Liver (tissue), 9 donors: Measurements from ENCODE around the gene COPZ2. TPM values are rescaled to one million over a fixed set of nuclear protein-coding genes. Genes with fewer than 3 reads are reported as not detected.
"Not testable (repeated sequence)": the region's sequence is repeated elsewhere in the genome, so short reads cannot be mapped to it uniquely, and the experiment has no call there.

Experiments used
- DNase-seq: peaks from one replicate; pipeline ENCODE4 v3.0.0-alpha.2; 2017; ENCODE audit warnings: low spot score
- H3K27ac ChIP-seq, 2 donors: one replicate each; pipeline ENCODE4 v1.7.0; 2013; ENCODE audit warnings: inconsistent platforms in 2 of 2, low read length in 2 of 2, control low read depth in 1 of 2, low read depth in 1 of 2, mild to moderate bottlenecking in 1 of 2
- H3K27me3 ChIP-seq, 4 donors: one replicate each; pipeline versions ENCODE4 v1.6.1 to v1.7.0; 2013; ENCODE audit warnings: low read length in 3 of 4, inconsistent platforms in 1 of 4, mild to moderate bottlenecking in 1 of 4, moderate library complexity in 1 of 4; ENCODE audit not compliant: control insufficient read depth in 4 of 4, insufficient read depth in 4 of 4
- H3K36me3 ChIP-seq, 4 donors: one replicate each; pipeline versions ENCODE4 v1.6.1 to v1.7.0; 2013; ENCODE audit warnings: low read length in 3 of 4, mild to moderate bottlenecking in 3 of 4, low read depth in 1 of 4, moderate library complexity in 1 of 4; ENCODE audit not compliant: control insufficient read depth in 4 of 4, insufficient read depth in 3 of 4
- H3K4me1 ChIP-seq, 4 donors: one replicate each; pipeline versions ENCODE4 v1.6.1 to v1.7.0; 2013; ENCODE audit warnings: low read length in 3 of 4, mild to moderate bottlenecking in 3 of 4, moderate library complexity in 1 of 4; ENCODE audit not compliant: control insufficient read depth in 4 of 4, insufficient read depth in 4 of 4
- H3K4me3 ChIP-seq, 3 donors: one replicate each; pipeline versions ENCODE4 v1.6.1 to v1.7.0; 2013; ENCODE audit warnings: low read length in 3 of 3, control low read depth in 1 of 3, low read depth in 1 of 3, mild to moderate bottlenecking in 1 of 3
- H3K9ac ChIP-seq, 2 donors: one replicate each; pipeline ENCODE4 v1.7.0; 2013; ENCODE audit warnings: low read length in 2 of 2, mild to moderate bottlenecking in 2 of 2, moderate library complexity in 2 of 2, control low read depth in 1 of 2, low read depth in 1 of 2
- H3K9me3 ChIP-seq, 4 donors: one replicate each; pipeline versions ENCODE4 v1.6.1 to v1.7.0; 2013; ENCODE audit warnings: low read length in 3 of 4; ENCODE audit not compliant: control insufficient read depth in 4 of 4
- FOXA1 ChIP-seq: IDR thresholded peaks from 2 replicates; pipeline ENCODE4 v1.6.1; 2016; ENCODE audit warnings: antibody characterized with exemption
- GABPA ChIP-seq, 2 donors: IDR thresholded peaks in 1 of 2; conservative IDR thresholded peaks in 1 of 2; 2 replicates each; pipeline ENCODE4 v1.6.1; 2016; ENCODE audit warnings: antibody characterized with exemption in 2 of 2, mild to moderate bottlenecking in 1 of 2, moderate library complexity in 1 of 2
- HNF4A ChIP-seq, 2 donors: conservative IDR thresholded peaks; 2 replicates each; pipeline ENCODE4 v1.6.1; 2016; ENCODE audit warnings: antibody characterized with exemption in 2 of 2, mild to moderate bottlenecking in 2 of 2
- JUND ChIP-seq, 2 donors: IDR thresholded peaks; 2 replicates each; pipeline ENCODE4 v1.6.1; 2016; ENCODE audit warnings: antibody characterized with exemption in 2 of 2
- RAD21 ChIP-seq, 2 donors: IDR thresholded peaks; 2 replicates each; pipeline ENCODE4 v1.6.1; 2016; ENCODE audit warnings: antibody characterized with exemption in 2 of 2, mild to moderate bottlenecking in 2 of 2
- REST ChIP-seq: IDR thresholded peaks from 2 replicates; pipeline ENCODE4 v1.6.1; 2016; ENCODE audit warnings: antibody characterized with exemption, mild to moderate bottlenecking
- RXRA ChIP-seq, 2 donors: IDR thresholded peaks; 2 replicates each; pipeline ENCODE4 v1.6.1; 2017 to 2018; ENCODE audit warnings: antibody characterized with exemption in 2 of 2, mild to moderate bottlenecking in 1 of 2
- TAF1 ChIP-seq: conservative IDR thresholded peaks from 2 replicates; pipeline ENCODE4 v1.6.1; 2016; ENCODE audit warnings: antibody characterized with exemption, mild to moderate bottlenecking
- YY1 ChIP-seq: IDR thresholded peaks from 2 replicates; pipeline ENCODE4 v1.6.1; 2016; ENCODE audit warnings: antibody characterized with exemption, mild to moderate bottlenecking
- WGBS: extraction: QIAGEN DNeasy Blood & Tissue Kit; methylation state at CpG from one replicate; pipeline ENCODE4 v1.1.7; 2013; 5-methylcytosine and 5-hydroxymethylcytosine counted together
- polyA plus RNA-seq, 2 donors: library from polyadenylated mRNA; stranded (reverse) in 1 of 2; unstranded in 1 of 2; fragments of 200-250 nt in 1 of 2; fragments of >200 nt in 1 of 2; fragmentation: Nextera tagmentation in 1 of 2; extraction: Ambion mirVana in 1 of 2; gene quantifications; one replicate each; pipeline versions ENCODE4 v1.2.1 to v1.2.3, GENCODE V29; 2013 to 2015
- total RNA-seq, 2 donors: library from RNA; depleted of rRNA; stranded (reverse); fragments of >200 nt; gene quantifications; one replicate each; pipeline ENCODE4 v1.2.3, GENCODE V29; 2014
- TF ChIP-seq, protein P1 (sequence below): IDR thresholded peaks from 2 replicates; pipeline ENCODE4 v1.6.1; 2016; ENCODE audit warnings: antibody characterized with exemption
- donor health status: healthy.
- donor health status: healthy.
- donor health status: healthy.
- donor health status: healthy.
- donor health status: healthy.

COPZ2 gene
- total and polyA plus RNA-seq, 4 donors: 2.6 to 38.1 (median 17.8) TPM

GRCh38 chr17:48002266-48002915 lies 35.2 kb downstream of the COPZ2 start:
- H3K9me3 ChIP-seq: no peaks in the 10 kb centered on the region
- 61% methylated on average over 4 of the region's 4 CpGs for WGBS
- H3K9ac ChIP-seq: no peak overlapping the region

DNA sequence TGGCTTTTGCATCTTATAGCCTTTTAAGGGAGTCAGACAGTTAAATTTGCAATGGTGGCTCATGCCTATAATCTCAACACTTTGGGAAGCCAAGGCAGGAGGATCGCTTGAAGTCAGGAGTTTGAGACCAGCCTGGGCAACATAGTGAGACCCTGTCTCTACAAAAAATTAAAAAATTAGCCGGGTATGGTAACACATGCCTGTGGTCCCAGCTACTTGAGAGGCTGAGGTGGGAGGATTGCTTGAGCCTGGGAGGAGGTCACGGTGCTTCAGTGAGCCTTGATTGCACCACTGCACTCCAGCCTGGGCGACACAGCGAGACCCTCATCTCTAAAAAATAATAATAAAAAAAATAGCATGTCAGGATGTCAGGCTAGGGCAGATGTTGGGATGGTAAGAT lies 35.9 kb downstream of the COPZ2 start:
- not testable (repeated sequence) for H3K36me3 ChIP-seq, DNase-seq, H3K9me3 ChIP-seq, H3K4me1 ChIP-seq, H3K27me3 ChIP-seq, H3K9ac ChIP-seq, H3K4me3 ChIP-seq
- WGBS: 93% methylated on average over 5 of the region's 5 CpGs
- H3K27ac ChIP-seq: peak overlapping the region in 1 of 2 donors; percentile 31

More at GRCh38 chr17:48002266-48002915, 35.2 kb downstream of the COPZ2 start:
- Histone ChIP-seq H3K27me3 (no peaks in the 10 kb centered on the region), H3K36me3 (no peaks in the 10 kb centered on the region), H3K4me3 (no peak overlapping the region), H3K27ac (peak overlapping the region in 1 of 2 donors; percentile 31), H3K4me1 (peaks cover 0 to 2% (median 0%) of the 10 kb centered on the region in 4 donors)
- peak in 1 of 2 donors; percentile 15 for TF ChIP-seq JUND (IDR thresholded peaks at IDR 0.05)
- TF ChIP-seq RXRA (IDR thresholded peaks at IDR 0.05): no peak
- TF ChIP-seq RAD21 (IDR thresholded peaks at IDR 0.05): no peak
- TF ChIP-seq YY1: peak; percentile 60
- TF ChIP-seq TAF1: no peak
- DNase-seq: no peak

- H3K27me3 ChIP-seq: no peaks in the 10 kb centered on the region
- no peak overlapping the region for H3K9ac ChIP-seq
- no peaks in the 10 kb centered on the region for H3K9me3 ChIP-seq
- 72% methylated on average over 1 of the region's 1 CpG for WGBS
- no peak overlapping the region for H3K27ac ChIP-seq
- H3K4me1 ChIP-seq: peaks cover 0 to 2% (median 0%) of the 10 kb centered on the region in 4 donors
- TF ChIP-seq, protein P1, sequence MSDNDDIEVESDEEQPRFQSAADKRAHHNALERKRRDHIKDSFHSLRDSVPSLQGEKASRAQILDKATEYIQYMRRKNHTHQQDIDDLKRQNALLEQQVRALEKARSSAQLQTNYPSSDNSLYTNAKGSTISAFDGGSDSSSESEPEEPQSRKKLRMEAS: no peak
- no peak for TF ChIP-seq GABPA (IDR thresholded peaks at IDR 0.05 in 1 of 2, conservative IDR thresholded peaks at IDR 0.05 in 1 of 2)
- no peak overlapping the region for H3K4me3 ChIP-seq
- no peak for DNase-seq
- no peaks in the 10 kb centered on the region for H3K36me3 ChIP-seq
Observed at GRCh38 chr17:48001197-48001596, 36.4 kb downstream of the COPZ2 start.

- Histone ChIP-seq H3K4me3 (no peak overlapping the region), H3K9me3 (no peaks in the 10 kb centered on the region), H3K27ac (no peak overlapping the region), H3K9ac (no peak overlapping the region), H3K4me1 (peaks cover 0 to 2% (median 0%) of the 10 kb centered on the region in 4 donors), H3K27me3 (no peaks in the 10 kb centered on the region), H3K36me3 (no peaks in the 10 kb centered on the region)
- 47% methylated on average over 4 of the region's 4 CpGs for WGBS
- DNase-seq: no peak
- no peak for TF ChIP-seq HNF4A (conservative IDR thresholded peaks at IDR 0.05)
- TF ChIP-seq FOXA1: no peak
- TF ChIP-seq REST: no peak
Observed at GRCh38 chr17:47999582-47999981, 38.0 kb downstream of the COPZ2 start.
